ENCODE data around the gene SPINT2. TPM values are rescaled to one million over a fixed set of nuclear protein-coding genes. Genes with fewer than 3 reads are reported as not detected.

SPINT2 gene
- polyA plus RNA-seq, 2 of the 4 experiments (the other 2 are of a cell fraction), result 291 to 343 TPM

GRCh38 chr19:38290631-38291147 lies 26.3 kb downstream of the SPINT2 start:
- Histone ChIP-seq H3K4me2 (no peak overlapping the region), H3K4me1 (peaks cover 16% of the 10 kb centered on the region), H3K9me3 (no peaks in the 10 kb centered on the region), H3K27ac (peak overlapping the region; percentile 9 to 62; a peak in 3 of 6 replicates), H3K4me3 (no peak overlapping the region)
- peak; percentile 42 to 58 for ATAC-seq
- TF ChIP-seq ESRRA (IDR thresholded peaks at IDR 0.05; ENCODE audit: borderline replicate concordance, low read length) (no peak), MAX (IDR thresholded peaks at IDR 0.05) (peak; percentile 59), HOXB13 (CRISPR knock-in tag; IDR thresholded peaks at IDR 0.05; ENCODE audit: low read depth) (no peak), FOSL2 (IDR thresholded peaks at IDR 0.05) (no peak), FOSL2 (CRISPR knock-in tag; IDR thresholded peaks at IDR 0.05) (peak; percentile 12; the same call in 1 of the 2 replicates), EP300 (IDR thresholded peaks at IDR 0.05) (no peak)
- POLR2A ChIA-PET, result interaction anchor here (0.6 to 2.7 kb wide), 4 partner anchors 13 to 39 kb away, joined by 3 to 16 read pairs (median 6); partner anchors contain the start of gene C19orf33
- CTCF ChIA-PET, result interaction anchor here (0.8 to 17.0 kb wide), 12 partner anchors 9 to 389 kb away, joined by 3 to 259 read pairs (median 5); partner anchors contain the start of genes CATSPERG, PPP1R14A and SPINT2
- peak in 1 of 2 experiments; percentile 61 for DNase-seq (ENCODE audit: low read depth in 1 of 2, low spot score in 1 of 2)
- 65% methylated on average over 13 of the region's 13 CpGs for WGBS (ENCODE audit: missing lambda C conversion rate)
- FAIRE-seq, result peak; percentile 77

- TF ChIP-seq HOXB13 (CRISPR knock-in tag; IDR thresholded peaks at IDR 0.05; ENCODE audit: low read depth) (no peak), SMC3 (IDR thresholded peaks at IDR 0.05) (0 out of 3 replicates have a peak, but pooled peaks have one; percentile 9), RAD21 (conservative IDR thresholded peaks at IDR 0.05 in 1 of 2, IDR thresholded peaks at IDR 0.05 in 1 of 2) (0 out of 5 replicates have a peak, but pooled peaks of 1 of the 2 experiments have one; percentile 3)
- Histone ChIP-seq H3K4me3 (no peak overlapping the region), H3K4me1 (peaks cover 13% of the 10 kb centered on the region), H3K27ac (no peak overlapping the region), H3K4me2 (no peak overlapping the region), H3K9me3 (no peaks in the 10 kb centered on the region)
- FAIRE-seq, result no peak
- POLR2A ChIA-PET, result interaction anchor here (2.7 kb wide), 1 partner anchor 12 kb away, joined by 16 read pairs; the partner anchor contains the start of gene C19orf33
- DNase-seq (ENCODE audit: low read depth in 1 of 2, low spot score in 1 of 2), result no peak
- CTCF ChIA-PET, result interaction anchor here (2.0 to 17.0 kb wide), 4 partner anchors 21 to 48 kb away, joined by 4 to 259 read pairs (median 14); partner anchors contain the start of genes PPP1R14A and SPINT2
- ATAC-seq, result peak in 1 of 2 experiments; percentile 24; a peak in 2 of 6 replicates
- WGBS (ENCODE audit: missing lambda C conversion rate), result 81% methylated on average over 15 of the region's 15 CpGs
These were observed 27.5 kb downstream of the SPINT2 start for GRCh38 chr19:38291855-38292254.

- no peak for TF ChIP-seq MAFK (IDR thresholded peaks at IDR 0.05; ENCODE audit: partially characterized antibody)
- TF ChIP-seq TFCP2L1 (CRISPR knock-in tag; IDR thresholded peaks at IDR 0.05), result no peak
- no peak for TF ChIP-seq MAZ (IDR thresholded peaks at IDR 0.05; ENCODE audit: borderline replicate concordance, low read depth, low read length)
- no peak for TF ChIP-seq ZFP36 (IDR thresholded peaks at IDR 0.05; ENCODE audit: borderline replicate concordance, partially characterized antibody)
- TF ChIP-seq CHD4 (IDR thresholded peaks at IDR 0.05; ENCODE audit: borderline replicate concordance), result no peak
- TF ChIP-seq, protein P1, sequence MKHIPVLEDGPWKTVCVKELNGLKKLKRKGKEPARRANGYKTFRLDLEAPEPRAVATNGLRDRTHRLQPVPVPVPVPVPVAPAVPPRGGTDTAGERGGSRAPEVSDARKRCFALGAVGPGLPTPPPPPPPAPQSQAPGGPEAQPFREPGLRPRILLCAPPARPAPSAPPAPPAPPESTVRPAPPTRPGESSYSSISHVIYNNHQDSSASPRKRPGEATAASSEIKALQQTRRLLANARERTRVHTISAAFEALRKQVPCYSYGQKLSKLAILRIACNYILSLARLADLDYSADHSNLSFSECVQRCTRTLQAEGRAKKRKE (CRISPR knock-in tag; IDR thresholded peaks at IDR 0.05; ENCODE audit: low read depth), result no peak
- no peak for TF ChIP-seq HOXB5 (CRISPR knock-in tag; IDR thresholded peaks at IDR 0.05)
- TF ChIP-seq CHD2 (IDR thresholded peaks at IDR 0.05; ENCODE audit: low read length, partially characterized antibody), result no peak
- TF ChIP-seq CEBPB (IDR thresholded peaks at IDR 0.05), result no peak
- TF ChIP-seq, protein P2, sequence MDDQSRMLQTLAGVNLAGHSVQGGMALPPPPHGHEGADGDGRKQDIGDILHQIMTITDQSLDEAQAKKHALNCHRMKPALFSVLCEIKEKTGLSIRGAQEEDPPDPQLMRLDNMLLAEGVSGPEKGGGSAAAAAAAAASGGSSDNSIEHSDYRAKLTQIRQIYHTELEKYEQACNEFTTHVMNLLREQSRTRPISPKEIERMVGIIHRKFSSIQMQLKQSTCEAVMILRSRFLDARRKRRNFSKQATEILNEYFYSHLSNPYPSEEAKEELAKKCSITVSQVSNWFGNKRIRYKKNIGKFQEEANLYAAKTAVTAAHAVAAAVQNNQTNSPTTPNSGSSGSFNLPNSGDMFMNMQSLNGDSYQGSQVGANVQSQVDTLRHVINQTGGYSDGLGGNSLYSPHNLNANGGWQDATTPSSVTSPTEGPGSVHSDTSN (IDR thresholded peaks at IDR 0.05), result no peak
- TF ChIP-seq, protein P3, sequence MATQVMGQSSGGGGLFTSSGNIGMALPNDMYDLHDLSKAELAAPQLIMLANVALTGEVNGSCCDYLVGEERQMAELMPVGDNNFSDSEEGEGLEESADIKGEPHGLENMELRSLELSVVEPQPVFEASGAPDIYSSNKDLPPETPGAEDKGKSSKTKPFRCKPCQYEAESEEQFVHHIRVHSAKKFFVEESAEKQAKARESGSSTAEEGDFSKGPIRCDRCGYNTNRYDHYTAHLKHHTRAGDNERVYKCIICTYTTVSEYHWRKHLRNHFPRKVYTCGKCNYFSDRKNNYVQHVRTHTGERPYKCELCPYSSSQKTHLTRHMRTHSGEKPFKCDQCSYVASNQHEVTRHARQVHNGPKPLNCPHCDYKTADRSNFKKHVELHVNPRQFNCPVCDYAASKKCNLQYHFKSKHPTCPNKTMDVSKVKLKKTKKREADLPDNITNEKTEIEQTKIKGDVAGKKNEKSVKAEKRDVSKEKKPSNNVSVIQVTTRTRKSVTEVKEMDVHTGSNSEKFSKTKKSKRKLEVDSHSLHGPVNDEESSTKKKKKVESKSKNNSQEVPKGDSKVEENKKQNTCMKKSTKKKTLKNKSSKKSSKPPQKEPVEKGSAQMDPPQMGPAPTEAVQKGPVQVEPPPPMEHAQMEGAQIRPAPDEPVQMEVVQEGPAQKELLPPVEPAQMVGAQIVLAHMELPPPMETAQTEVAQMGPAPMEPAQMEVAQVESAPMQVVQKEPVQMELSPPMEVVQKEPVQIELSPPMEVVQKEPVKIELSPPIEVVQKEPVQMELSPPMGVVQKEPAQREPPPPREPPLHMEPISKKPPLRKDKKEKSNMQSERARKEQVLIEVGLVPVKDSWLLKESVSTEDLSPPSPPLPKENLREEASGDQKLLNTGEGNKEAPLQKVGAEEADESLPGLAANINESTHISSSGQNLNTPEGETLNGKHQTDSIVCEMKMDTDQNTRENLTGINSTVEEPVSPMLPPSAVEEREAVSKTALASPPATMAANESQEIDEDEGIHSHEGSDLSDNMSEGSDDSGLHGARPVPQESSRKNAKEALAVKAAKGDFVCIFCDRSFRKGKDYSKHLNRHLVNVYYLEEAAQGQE (IDR thresholded peaks at IDR 0.05), result no peak
- TF ChIP-seq CBX8 (IDR thresholded peaks at IDR 0.05), result no peak
- TF ChIP-seq E2F6 (IDR thresholded peaks at IDR 0.05; ENCODE audit: borderline replicate concordance, low read depth), result no peak
- TF ChIP-seq RAD21 (conservative IDR thresholded peaks at IDR 0.05 in 1 of 2, IDR thresholded peaks at IDR 0.05 in 1 of 2), result no peak
- no peak for TF ChIP-seq NFE2L2 (conservative IDR thresholded peaks at IDR 0.05; ENCODE audit: low read length)
- no peak for TF ChIP-seq ESRRA (IDR thresholded peaks at IDR 0.05; ENCODE audit: borderline replicate concordance, low read length)
- no peak for TF ChIP-seq RNF2 (IDR thresholded peaks at IDR 0.05; ENCODE audit: borderline replicate concordance, low read depth)
- TF ChIP-seq NR3C1 (IDR thresholded peaks at IDR 0.05), result no peak
- Histone ChIP-seq H3K4me2 (no peak overlapping the region), H3K4me3 (no peak overlapping the region), H3K9me3 (no peaks in the 10 kb centered on the region), H3K4me1 (peaks cover 13% of the 10 kb centered on the region), H3K27ac (no peak overlapping the region)
- POLR2A ChIA-PET, result no interaction called here
- no peak for DNase-seq (ENCODE audit: low read depth in 1 of 2, low spot score in 1 of 2)
- CTCF ChIA-PET, result interaction anchor here (0.8 to 3.0 kb wide), 9 partner anchors 11 to 391 kb away, joined by 3 to 11 read pairs (median 5); partner anchors contain the start of genes C19orf33 and SPINT2
- 0 out of 6 replicates have a peak, but pooled peaks of 1 of the 2 experiments have one; percentile 6 for ATAC-seq
- FAIRE-seq, result no peak
- WGBS (ENCODE audit: missing lambda C conversion rate), result 95% methylated on average over 9 of the region's 9 CpGs
These were observed 28.9 kb downstream of the SPINT2 start for GRCh38 chr19:38293281-38293680.
